Liver (tissue), 9 donors: ENCODE results near the gene MAPK1. TPM values are rescaled to one million over a fixed set of nuclear protein-coding genes. Genes with fewer than 3 reads are reported as not detected.
A peak's percentile ranks its signal among the peaks of the same experiment; 100 is the strongest.

Experiments used
- DNase-seq: peaks from one replicate; pipeline ENCODE4 v3.0.0-alpha.2; 2017; ENCODE audit warnings: low spot score
- H3K27ac ChIP-seq, 2 donors: one replicate each; pipeline ENCODE4 v1.7.0; 2013; ENCODE audit warnings: inconsistent platforms in 2 of 2, low read length in 2 of 2, control low read depth in 1 of 2, low read depth in 1 of 2, mild to moderate bottlenecking in 1 of 2
- H3K27me3 ChIP-seq, 4 donors: one replicate each; pipeline versions ENCODE4 v1.6.1 to v1.7.0; 2013; ENCODE audit warnings: low read length in 3 of 4, inconsistent platforms in 1 of 4, mild to moderate bottlenecking in 1 of 4, moderate library complexity in 1 of 4; ENCODE audit not compliant: control insufficient read depth in 4 of 4, insufficient read depth in 4 of 4
- H3K36me3 ChIP-seq, 4 donors: one replicate each; pipeline versions ENCODE4 v1.6.1 to v1.7.0; 2013; ENCODE audit warnings: low read length in 3 of 4, mild to moderate bottlenecking in 3 of 4, low read depth in 1 of 4, moderate library complexity in 1 of 4; ENCODE audit not compliant: control insufficient read depth in 4 of 4, insufficient read depth in 3 of 4
- H3K4me1 ChIP-seq, 4 donors: one replicate each; pipeline versions ENCODE4 v1.6.1 to v1.7.0; 2013; ENCODE audit warnings: low read length in 3 of 4, mild to moderate bottlenecking in 3 of 4, moderate library complexity in 1 of 4; ENCODE audit not compliant: control insufficient read depth in 4 of 4, insufficient read depth in 4 of 4
- H3K4me3 ChIP-seq, 3 donors: one replicate each; pipeline versions ENCODE4 v1.6.1 to v1.7.0; 2013; ENCODE audit warnings: low read length in 3 of 3, control low read depth in 1 of 3, low read depth in 1 of 3, mild to moderate bottlenecking in 1 of 3
- H3K9ac ChIP-seq, 2 donors: one replicate each; pipeline ENCODE4 v1.7.0; 2013; ENCODE audit warnings: low read length in 2 of 2, mild to moderate bottlenecking in 2 of 2, moderate library complexity in 2 of 2, control low read depth in 1 of 2, low read depth in 1 of 2
- H3K9me3 ChIP-seq, 4 donors: one replicate each; pipeline versions ENCODE4 v1.6.1 to v1.7.0; 2013; ENCODE audit warnings: low read length in 3 of 4; ENCODE audit not compliant: control insufficient read depth in 4 of 4
- CTCF ChIP-seq: fragments of 150-350 bp; IDR thresholded peaks from 2 replicates; pipeline ENCODE4 v1.5.1; 2017; ENCODE audit warnings: improper control_type of control experiment, low read depth, low read length; ENCODE audit not compliant: missing input control
- EGR1 ChIP-seq, 2 donors: IDR thresholded peaks; 2 replicates each; pipeline ENCODE4 v1.6.1; 2016 to 2018; ENCODE audit warnings: antibody characterized with exemption in 2 of 2, low read depth in 2 of 2
- GABPA ChIP-seq, 2 donors: IDR thresholded peaks in 1 of 2; conservative IDR thresholded peaks in 1 of 2; 2 replicates each; pipeline ENCODE4 v1.6.1; 2016; ENCODE audit warnings: antibody characterized with exemption in 2 of 2, mild to moderate bottlenecking in 1 of 2, moderate library complexity in 1 of 2
- HNF4A ChIP-seq, 2 donors: conservative IDR thresholded peaks; 2 replicates each; pipeline ENCODE4 v1.6.1; 2016; ENCODE audit warnings: antibody characterized with exemption in 2 of 2, mild to moderate bottlenecking in 2 of 2
- HNF4G ChIP-seq: IDR thresholded peaks from 2 replicates; pipeline ENCODE4 v1.6.1; 2016; ENCODE audit warnings: antibody characterized with exemption
- JUND ChIP-seq, 2 donors: IDR thresholded peaks; 2 replicates each; pipeline ENCODE4 v1.6.1; 2016; ENCODE audit warnings: antibody characterized with exemption in 2 of 2
- NR2F2 ChIP-seq: IDR thresholded peaks from 2 replicates; pipeline ENCODE4 v1.6.1; 2016; ENCODE audit warnings: antibody characterized with exemption
- SP1 ChIP-seq: IDR thresholded peaks from 2 replicates; pipeline ENCODE4 v1.6.1; 2018; ENCODE audit warnings: antibody characterized with exemption, mild to moderate bottlenecking
- TAF1 ChIP-seq: conservative IDR thresholded peaks from 2 replicates; pipeline ENCODE4 v1.6.1; 2016; ENCODE audit warnings: antibody characterized with exemption, mild to moderate bottlenecking
- YY1 ChIP-seq: IDR thresholded peaks from 2 replicates; pipeline ENCODE4 v1.6.1; 2016; ENCODE audit warnings: antibody characterized with exemption, mild to moderate bottlenecking
- WGBS: extraction: QIAGEN DNeasy Blood & Tissue Kit; methylation state at CpG from one replicate; pipeline ENCODE4 v1.1.7; 2013; 5-methylcytosine and 5-hydroxymethylcytosine counted together
- polyA plus RNA-seq, 2 donors: library from polyadenylated mRNA; stranded (reverse) in 1 of 2; unstranded in 1 of 2; fragments of 200-250 nt in 1 of 2; fragments of >200 nt in 1 of 2; fragmentation: Nextera tagmentation in 1 of 2; extraction: Ambion mirVana in 1 of 2; gene quantifications; one replicate each; pipeline versions ENCODE4 v1.2.1 to v1.2.3, GENCODE V29; 2013 to 2015
- total RNA-seq, 2 donors: library from RNA; depleted of rRNA; stranded (reverse); fragments of >200 nt; gene quantifications; one replicate each; pipeline ENCODE4 v1.2.3, GENCODE V29; 2014
- TF ChIP-seq, protein P1 (sequence below): IDR thresholded peaks from 2 replicates; pipeline ENCODE4 v1.6.1; 2016; ENCODE audit warnings: antibody characterized with exemption
- TF ChIP-seq, protein P2 (sequence below): IDR thresholded peaks from 2 replicates; pipeline ENCODE4 v1.6.1; 2016; ENCODE audit warnings: antibody characterized with exemption
- TF ChIP-seq, protein P3 (sequence below): IDR thresholded peaks from 2 replicates; pipeline ENCODE4 v1.6.1; 2016; ENCODE audit warnings: antibody characterized with exemption, mild to moderate bottlenecking
- TF ChIP-seq, protein P4 (sequence below): IDR thresholded peaks from 2 replicates; pipeline ENCODE4 v1.6.1; 2016; ENCODE audit warnings: antibody characterized with exemption
- donor health status: healthy.
- donor health status: healthy.
- donor health status: healthy.
- donor health status: healthy.
- donor health status: healthy.

Gene MAPK1
- total RNA-seq: 10 to 100 TPM; 29.0 to 31.8 TPM
- 10 to 100 TPM in 1 of 2 donors, 1 to 10 TPM in 1; 8.3 to 16.6 TPM for polyA plus RNA-seq

DNA sequence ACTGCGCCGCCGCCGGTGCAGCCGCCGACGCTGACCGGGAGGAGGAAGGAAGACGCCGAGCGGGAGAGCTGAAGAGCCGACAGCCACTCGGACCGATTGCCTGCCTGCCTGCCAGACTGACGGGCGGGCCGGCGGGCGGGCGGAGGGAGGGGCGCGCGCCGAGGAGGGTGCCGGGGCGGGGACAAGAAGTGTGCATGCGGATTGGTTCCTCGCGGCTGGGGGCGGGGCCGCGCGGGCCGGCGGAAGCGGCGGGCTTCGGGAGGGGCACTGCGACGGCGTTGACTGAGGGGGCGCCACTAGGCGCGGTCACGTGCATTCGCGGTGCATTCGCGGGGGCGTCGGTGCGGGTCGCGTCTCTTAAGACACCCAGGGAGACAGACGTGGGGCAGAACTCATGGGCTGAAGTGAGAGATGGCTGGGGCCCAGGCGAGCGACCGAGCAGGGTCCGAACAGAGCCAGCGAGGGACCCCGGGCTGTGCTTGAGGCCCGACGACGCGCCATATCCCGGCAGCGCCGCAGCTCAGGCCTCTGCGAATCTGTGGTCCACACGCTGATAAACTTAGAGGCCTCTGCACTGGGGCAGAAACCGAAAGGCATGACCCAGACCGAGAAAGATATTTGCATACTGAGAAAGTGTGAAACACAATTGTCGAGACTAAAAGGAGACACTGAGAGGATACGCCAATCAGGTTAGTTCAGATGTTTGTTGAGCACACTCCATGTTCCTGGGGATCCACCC is at the start of gene MAPK1:
TSS of gene MAPK1 (minus strand) at position 118 of the 739 bp plus-strand sequence. CDS start 205 bp downstream, outside the sequence.
- Histone ChIP-seq H3K9ac (peak within 1 kb of the TSS; percentile 62 to 90), H3K27me3 (no peaks in the 10 kb centered on the region), H3K4me3 (peak within 1 kb of the TSS; percentile 86 to 98 (median 91)), H3K9me3 (no peaks in the 10 kb centered on the region), H3K27ac (peak within 1 kb of the TSS; percentile 92 to 94), H3K36me3 (no peaks in the 10 kb centered on the region), H3K4me1 (peaks cover 0 to 17% (median 6%) of the 10 kb centered on the region in 4 donors)
- peak; percentile 95 for DNase-seq
- WGBS: under 1% methylated on average over 74 of the region's 74 CpGs
- TF ChIP-seq SP1: no peak
- TF ChIP-seq NR2F2: no peak
- TF ChIP-seq EGR1 (IDR thresholded peaks at IDR 0.05; ENCODE audit: low read depth in 2 of 2): peak; percentile 91 to 95
- TF ChIP-seq, protein P1, sequence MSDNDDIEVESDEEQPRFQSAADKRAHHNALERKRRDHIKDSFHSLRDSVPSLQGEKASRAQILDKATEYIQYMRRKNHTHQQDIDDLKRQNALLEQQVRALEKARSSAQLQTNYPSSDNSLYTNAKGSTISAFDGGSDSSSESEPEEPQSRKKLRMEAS: no peak
- TF ChIP-seq CTCF: no peak
- no peak for TF ChIP-seq JUND (IDR thresholded peaks at IDR 0.05)
- no peak for TF ChIP-seq HNF4G
- TF ChIP-seq, protein P2, sequence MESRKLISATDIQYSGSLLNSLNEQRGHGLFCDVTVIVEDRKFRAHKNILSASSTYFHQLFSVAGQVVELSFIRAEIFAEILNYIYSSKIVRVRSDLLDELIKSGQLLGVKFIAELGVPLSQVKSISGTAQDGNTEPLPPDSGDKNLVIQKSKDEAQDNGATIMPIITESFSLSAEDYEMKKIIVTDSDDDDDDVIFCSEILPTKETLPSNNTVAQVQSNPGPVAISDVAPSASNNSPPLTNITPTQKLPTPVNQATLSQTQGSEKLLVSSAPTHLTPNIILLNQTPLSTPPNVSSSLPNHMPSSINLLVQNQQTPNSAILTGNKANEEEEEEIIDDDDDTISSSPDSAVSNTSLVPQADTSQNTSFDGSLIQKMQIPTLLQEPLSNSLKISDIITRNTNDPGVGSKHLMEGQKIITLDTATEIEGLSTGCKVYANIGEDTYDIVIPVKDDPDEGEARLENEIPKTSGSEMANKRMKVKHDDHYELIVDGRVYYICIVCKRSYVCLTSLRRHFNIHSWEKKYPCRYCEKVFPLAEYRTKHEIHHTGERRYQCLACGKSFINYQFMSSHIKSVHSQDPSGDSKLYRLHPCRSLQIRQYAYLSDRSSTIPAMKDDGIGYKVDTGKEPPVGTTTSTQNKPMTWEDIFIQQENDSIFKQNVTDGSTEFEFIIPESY: no peak
- TF ChIP-seq, protein P3, sequence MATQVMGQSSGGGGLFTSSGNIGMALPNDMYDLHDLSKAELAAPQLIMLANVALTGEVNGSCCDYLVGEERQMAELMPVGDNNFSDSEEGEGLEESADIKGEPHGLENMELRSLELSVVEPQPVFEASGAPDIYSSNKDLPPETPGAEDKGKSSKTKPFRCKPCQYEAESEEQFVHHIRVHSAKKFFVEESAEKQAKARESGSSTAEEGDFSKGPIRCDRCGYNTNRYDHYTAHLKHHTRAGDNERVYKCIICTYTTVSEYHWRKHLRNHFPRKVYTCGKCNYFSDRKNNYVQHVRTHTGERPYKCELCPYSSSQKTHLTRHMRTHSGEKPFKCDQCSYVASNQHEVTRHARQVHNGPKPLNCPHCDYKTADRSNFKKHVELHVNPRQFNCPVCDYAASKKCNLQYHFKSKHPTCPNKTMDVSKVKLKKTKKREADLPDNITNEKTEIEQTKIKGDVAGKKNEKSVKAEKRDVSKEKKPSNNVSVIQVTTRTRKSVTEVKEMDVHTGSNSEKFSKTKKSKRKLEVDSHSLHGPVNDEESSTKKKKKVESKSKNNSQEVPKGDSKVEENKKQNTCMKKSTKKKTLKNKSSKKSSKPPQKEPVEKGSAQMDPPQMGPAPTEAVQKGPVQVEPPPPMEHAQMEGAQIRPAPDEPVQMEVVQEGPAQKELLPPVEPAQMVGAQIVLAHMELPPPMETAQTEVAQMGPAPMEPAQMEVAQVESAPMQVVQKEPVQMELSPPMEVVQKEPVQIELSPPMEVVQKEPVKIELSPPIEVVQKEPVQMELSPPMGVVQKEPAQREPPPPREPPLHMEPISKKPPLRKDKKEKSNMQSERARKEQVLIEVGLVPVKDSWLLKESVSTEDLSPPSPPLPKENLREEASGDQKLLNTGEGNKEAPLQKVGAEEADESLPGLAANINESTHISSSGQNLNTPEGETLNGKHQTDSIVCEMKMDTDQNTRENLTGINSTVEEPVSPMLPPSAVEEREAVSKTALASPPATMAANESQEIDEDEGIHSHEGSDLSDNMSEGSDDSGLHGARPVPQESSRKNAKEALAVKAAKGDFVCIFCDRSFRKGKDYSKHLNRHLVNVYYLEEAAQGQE: peak; percentile 10
- TF ChIP-seq HNF4A (conservative IDR thresholded peaks at IDR 0.05): no peak
- TF ChIP-seq TAF1: no peak
- peak; percentile 15 for TF ChIP-seq YY1
- TF ChIP-seq, protein P4, sequence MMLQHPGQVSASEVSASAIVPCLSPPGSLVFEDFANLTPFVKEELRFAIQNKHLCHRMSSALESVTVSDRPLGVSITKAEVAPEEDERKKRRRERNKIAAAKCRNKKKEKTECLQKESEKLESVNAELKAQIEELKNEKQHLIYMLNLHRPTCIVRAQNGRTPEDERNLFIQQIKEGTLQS: no peak
- TF ChIP-seq GABPA (IDR thresholded peaks at IDR 0.05 in 1 of 2, conservative IDR thresholded peaks at IDR 0.05 in 1 of 2): peak in 1 of 2 donors; percentile 39
